ENCODE results near the gene LIG4. TPM values are rescaled to one million over a fixed set of nuclear protein-coding genes. Genes with fewer than 3 reads are reported as not detected.

Gene LIG4
- polyA plus RNA-seq, 1 of the 3 experiments (the other 2 are of a cell fraction): 3.3 TPM

GRCh38 chr13:108226184-108226583 is 10.8 kb upstream of the LIG4 start:
- peaks cover 36% of the 10 kb centered on the region for H4K20me1 ChIP-seq (ENCODE audit: insufficient read depth)
- H2AFZ ChIP-seq (ENCODE audit: low read depth): no peak overlapping the region
- peaks cover 15 to 18% of the 10 kb centered on the region in 2 experiments; a peak in 3 of 4 replicates for H3K4me1 ChIP-seq (ENCODE audit: control insufficient read depth in 1 of 2, insufficient read depth in 2 of 2, low read depth in 1 of 2, low read length in 1 of 2)
- H3K4me2 ChIP-seq: no peak overlapping the region
- H3K4me3 ChIP-seq (ENCODE audit: low read depth in 2 of 2, low read length in 1 of 2): no peak overlapping the region; a peak in 1 of 4 replicates
- H3K27ac ChIP-seq (ENCODE audit: low read depth in 2 of 2, low read length in 1 of 2): peak overlapping the region in 1 of 2 experiments; percentile 89; a peak in 2 of 4 replicates
- no peaks in the 10 kb centered on the region for H3K9me3 ChIP-seq
- WGBS (ENCODE audit: low lambda C conversion rate): 13% methylated on average over 1 of the region's 1 CpG
- no peak overlapping the region for H3K9ac ChIP-seq
- H3F3A ChIP-seq (replicated peaks; ENCODE audit: insufficient read depth): no peaks in the 10 kb centered on the region
- CTCF ChIA-PET: interaction anchor here (0.8 to 1.2 kb wide), 2 partner anchors 11 to 669 kb away, joined by 3 to 7 read pairs; partner anchors contain the start of gene LIG4
- H3K79me2 ChIP-seq (ENCODE audit: insufficient read depth): peaks cover 72% of the 10 kb centered on the region
- TF ChIP-seq RXRA (IDR thresholded peaks at IDR 0.05; ENCODE audit: borderline replicate concordance, low read depth) (no peak), RCOR1 (IDR thresholded peaks at IDR 0.05; ENCODE audit: low read length) (peak; percentile 5; the same call in 1 of the 2 replicates), USF1 (IDR thresholded peaks at IDR 0.05; ENCODE audit: borderline replicate concordance, low read depth) (no peak), TAF1 (IDR thresholded peaks at IDR 0.05; ENCODE audit: borderline replicate concordance, low read depth, low read length) (no peak), MAX (IDR thresholded peaks at IDR 0.05; ENCODE audit: low read depth) (no peak), EP300 (IDR thresholded peaks at IDR 0.05; ENCODE audit: borderline replicate concordance in 1 of 2, low read depth in 1 of 2, low read length in 1 of 2) (peak in 1 of 2 experiments; percentile 31; a peak in 1 of 4 replicates), RAD21 (IDR thresholded peaks at IDR 0.05; ENCODE audit: low read length) (0 out of 2 replicates have a peak, but pooled peaks have one; percentile 2), TCF12 (IDR thresholded peaks at IDR 0.05) (no peak), GATA2 (CRISPR knock-in tag; IDR thresholded peaks at IDR 0.05) (peak; percentile 49), NRF1 (IDR thresholded peaks at IDR 0.05; ENCODE audit: low read depth, low read length) (no peak), JUND (IDR thresholded peaks at IDR 0.05) (no peak), SMC3 (IDR thresholded peaks at IDR 0.05; ENCODE audit: low read depth, low read length) (no peak), MXI1 (IDR thresholded peaks at IDR 0.05; ENCODE audit: low read depth, low read length) (peak; percentile 77), RFX5 (IDR thresholded peaks at IDR 0.05; ENCODE audit: low read length) (no peak), ZBTB33 (IDR thresholded peaks at IDR 0.05; ENCODE audit: borderline replicate concordance, low read depth) (no peak), PBX3 (IDR thresholded peaks at IDR 0.05) (no peak), SIN3A (IDR thresholded peaks at IDR 0.05; ENCODE audit: borderline replicate concordance, low read depth, low read length) (no peak), IRF3 (IDR thresholded peaks at IDR 0.05; ENCODE audit: low read depth, low read length) (no peak), POLR2AphosphoS5 (IDR thresholded peaks at IDR 0.05; ENCODE audit: low read depth, low read length) (no peak)
- peak; percentile 60 for DNase-seq
- no peaks in the 10 kb centered on the region for H3K9me2 ChIP-seq
- POLR2A ChIA-PET: interaction anchor here (1.0 kb wide), 1 partner anchor 11 kb away, joined by 4 read pairs; the partner anchor contains the start of gene LIG4
- H3K36me3 ChIP-seq (replicated peaks in 1 of 2; ENCODE audit: control insufficient read depth in 1 of 2, insufficient read depth in 2 of 2, low read length in 1 of 2): peaks cover 6 to 15% of the 10 kb centered on the region in 2 experiments
- no peaks in the 10 kb centered on the region for H3K27me3 ChIP-seq (ENCODE audit: insufficient read depth)
